Measurements from ENCODE around the gene COL21A1.

GRCh38 chr6:56230976-56231566 lies 16.3 kb downstream of the COL21A1 start:
- no peak for TF ChIP-seq CTCF (conservative IDR thresholded peaks at IDR 0.05)
- no peak for TF ChIP-seq ZFX (IDR thresholded peaks at IDR 0.05)

All from C4-2B (cell line).